GM23248 (cell line): ENCODE data around the gene SLC7A11.

ENCODE experiments used
- EZH2 ChIP-seq: fragments of 200-600 bp; sonication (generic); IDR thresholded peaks from 2 replicates; pipeline ENCODE4 v1.6.1; 2018; ENCODE audit warnings: antibody characterized with exemption, mild to moderate bottlenecking; ENCODE audit not compliant: insufficient read depth, poor library complexity, severe bottlenecking
- EZH2phosphoT487 ChIP-seq: fragments of 200-600 bp; sonication (generic); IDR thresholded peaks from 2 replicates; pipeline ENCODE4 v1.6.1; 2018; ENCODE audit warnings: antibody characterized with exemption, moderate library complexity, mild to moderate bottlenecking, low read depth; ENCODE audit not compliant: insufficient read depth

GRCh38 chr4:138161351-138161750, 80.8 kb downstream of the SLC7A11 start:
- TF ChIP-seq EZH2phosphoT487 (no peak), EZH2 (no peak)
